ENCODE data around the gene IPO4. TPM values are rescaled to one million over a fixed set of nuclear protein-coding genes. Genes with fewer than 3 reads are reported as not detected.

Gene IPO4
- total and polyA plus RNA-seq, 2 of the 13 experiments (the other 11 are each of a cell fraction or from before 2014, with no cell fraction given), result 39.0 to 179 TPM

- TF ChIP-seq, protein P1, sequence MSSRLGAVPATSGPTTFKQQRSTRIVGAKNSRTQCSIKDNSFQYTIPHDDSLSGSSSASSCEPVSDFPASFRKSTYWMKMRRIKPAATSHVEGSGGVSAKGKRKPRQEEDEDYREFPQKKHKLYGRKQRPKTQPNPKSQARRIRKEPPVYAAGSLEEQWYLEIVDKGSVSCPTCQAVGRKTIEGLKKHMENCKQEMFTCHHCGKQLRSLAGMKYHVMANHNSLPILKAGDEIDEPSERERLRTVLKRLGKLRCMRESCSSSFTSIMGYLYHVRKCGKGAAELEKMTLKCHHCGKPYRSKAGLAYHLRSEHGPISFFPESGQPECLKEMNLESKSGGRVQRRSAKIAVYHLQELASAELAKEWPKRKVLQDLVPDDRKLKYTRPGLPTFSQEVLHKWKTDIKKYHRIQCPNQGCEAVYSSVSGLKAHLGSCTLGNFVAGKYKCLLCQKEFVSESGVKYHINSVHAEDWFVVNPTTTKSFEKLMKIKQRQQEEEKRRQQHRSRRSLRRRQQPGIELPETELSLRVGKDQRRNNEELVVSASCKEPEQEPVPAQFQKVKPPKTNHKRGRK (CRISPR knock-in tag; IDR thresholded peaks at IDR 0.05), result peak; percentile 85
- TF ChIP-seq CBX5 (CRISPR knock-in tag; IDR thresholded peaks at IDR 0.05; ENCODE audit: borderline replicate concordance) (peak; percentile 79), RARG (CRISPR knock-in tag; IDR thresholded peaks at IDR 0.05; ENCODE audit: low read depth) (peak; percentile 97), ZNF672 (CRISPR knock-in tag; IDR thresholded peaks at IDR 0.05) (no peak), MED1 (CRISPR knock-in tag; IDR thresholded peaks at IDR 0.05) (peak; percentile 75), SETDB1 (CRISPR knock-in tag; IDR thresholded peaks at IDR 0.05; ENCODE audit: borderline replicate concordance) (no peak), ZNF709 (CRISPR knock-in tag; IDR thresholded peaks at IDR 0.05) (no peak), SNAI1 (CRISPR knock-in tag; IDR thresholded peaks at IDR 0.05; ENCODE audit: borderline replicate concordance) (peak; percentile 91), MYPOP (CRISPR knock-in tag; IDR thresholded peaks at IDR 0.05) (no peak), ZNF430 (CRISPR knock-in tag; IDR thresholded peaks at IDR 0.05) (no peak), FOXA1 (IDR thresholded peaks at IDR 0.05) (no peak), FOXA1 (CRISPR knock-in tag; IDR thresholded peaks at IDR 0.05) (peak; percentile 46; the same call in 1 of the 2 replicates), ZSCAN30 (CRISPR knock-in tag; IDR thresholded peaks at IDR 0.05) (no peak), ZBTB42 (CRISPR knock-in tag; IDR thresholded peaks at IDR 0.05) (peak; percentile 97), ZNF484 (CRISPR knock-in tag; IDR thresholded peaks at IDR 0.05; ENCODE audit: borderline replicate concordance, low read depth) (no peak; the same call in 1 of the 2 replicates), ZNF713 (CRISPR knock-in tag; IDR thresholded peaks at IDR 0.05) (peak; percentile 100), SIX4 (CRISPR knock-in tag; IDR thresholded peaks at IDR 0.05) (peak; percentile 80; the same call in 1 of the 2 replicates), ZNF839 (CRISPR knock-in tag; IDR thresholded peaks at IDR 0.05; ENCODE audit: borderline replicate concordance) (peak; percentile 95; the same call in 1 of the 2 replicates), ZNF225 (CRISPR knock-in tag; IDR thresholded peaks at IDR 0.05) (peak; percentile 99), RFXAP (CRISPR knock-in tag; IDR thresholded peaks at IDR 0.05; ENCODE audit: borderline replicate concordance) (peak; percentile 99), NFE2L1 (CRISPR knock-in tag; IDR thresholded peaks at IDR 0.05; ENCODE audit: borderline replicate concordance) (peak; percentile 92; the same call in 1 of the 2 replicates)
- TF ChIP-seq, protein P2, sequence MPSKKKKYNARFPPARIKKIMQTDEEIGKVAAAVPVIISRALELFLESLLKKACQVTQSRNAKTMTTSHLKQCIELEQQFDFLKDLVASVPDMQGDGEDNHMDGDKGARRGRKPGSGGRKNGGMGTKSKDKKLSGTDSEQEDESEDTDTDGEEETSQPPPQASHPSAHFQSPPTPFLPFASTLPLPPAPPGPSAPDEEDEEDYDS (CRISPR knock-in tag; IDR thresholded peaks at IDR 0.05), result peak; percentile 98
- TF ChIP-seq, protein P3, sequence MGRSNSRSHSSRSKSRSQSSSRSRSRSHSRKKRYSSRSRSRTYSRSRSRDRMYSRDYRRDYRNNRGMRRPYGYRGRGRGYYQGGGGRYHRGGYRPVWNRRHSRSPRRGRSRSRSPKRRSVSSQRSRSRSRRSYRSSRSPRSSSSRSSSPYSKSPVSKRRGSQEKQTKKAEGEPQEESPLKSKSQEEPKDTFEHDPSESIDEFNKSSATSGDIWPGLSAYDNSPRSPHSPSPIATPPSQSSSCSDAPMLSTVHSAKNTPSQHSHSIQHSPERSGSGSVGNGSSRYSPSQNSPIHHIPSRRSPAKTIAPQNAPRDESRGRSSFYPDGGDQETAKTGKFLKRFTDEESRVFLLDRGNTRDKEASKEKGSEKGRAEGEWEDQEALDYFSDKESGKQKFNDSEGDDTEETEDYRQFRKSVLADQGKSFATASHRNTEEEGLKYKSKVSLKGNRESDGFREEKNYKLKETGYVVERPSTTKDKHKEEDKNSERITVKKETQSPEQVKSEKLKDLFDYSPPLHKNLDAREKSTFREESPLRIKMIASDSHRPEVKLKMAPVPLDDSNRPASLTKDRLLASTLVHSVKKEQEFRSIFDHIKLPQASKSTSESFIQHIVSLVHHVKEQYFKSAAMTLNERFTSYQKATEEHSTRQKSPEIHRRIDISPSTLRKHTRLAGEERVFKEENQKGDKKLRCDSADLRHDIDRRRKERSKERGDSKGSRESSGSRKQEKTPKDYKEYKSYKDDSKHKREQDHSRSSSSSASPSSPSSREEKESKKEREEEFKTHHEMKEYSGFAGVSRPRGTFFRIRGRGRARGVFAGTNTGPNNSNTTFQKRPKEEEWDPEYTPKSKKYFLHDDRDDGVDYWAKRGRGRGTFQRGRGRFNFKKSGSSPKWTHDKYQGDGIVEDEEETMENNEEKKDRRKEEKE (IDR thresholded peaks at IDR 0.05), result no peak
- TF ChIP-seq, protein P4, sequence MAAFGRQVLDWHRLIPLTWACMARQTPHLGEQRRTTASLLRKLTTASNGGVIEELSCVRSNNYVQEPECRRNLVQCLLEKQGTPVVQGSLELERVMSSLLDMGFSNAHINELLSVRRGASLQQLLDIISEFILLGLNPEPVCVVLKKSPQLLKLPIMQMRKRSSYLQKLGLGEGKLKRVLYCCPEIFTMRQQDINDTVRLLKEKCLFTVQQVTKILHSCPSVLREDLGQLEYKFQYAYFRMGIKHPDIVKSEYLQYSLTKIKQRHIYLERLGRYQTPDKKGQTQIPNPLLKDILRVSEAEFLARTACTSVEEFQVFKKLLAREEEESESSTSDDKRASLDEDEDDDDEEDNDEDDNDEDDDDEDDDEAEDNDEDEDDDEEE (CRISPR knock-in tag; IDR thresholded peaks at IDR 0.05), result no peak
Measured at GRCh38 chr14:24141097-24141880, 47.3 kb downstream of the IPO4 start, which contains the start of gene EMC9 (continued).

Data from HepG2 (cell line).